ENCODE measurements around the gene SLF2. TPM values are rescaled to one million over a fixed set of nuclear protein-coding genes. Genes with fewer than 3 reads are reported as not detected.
A peak's percentile ranks its signal among the peaks of the same experiment; 100 is the strongest.

Gene SLF2
- total RNA-seq, 2 donors from 2014 or later: 31.5 to 38.9 TPM

- peaks cover 64% of the 10 kb centered on the region for H3K36me3 Mint-ChIP-seq (ENCODE audit: low read depth)
- Histone ChIP-seq H3K36me3 (ENCODE audit: control insufficient read depth, insufficient read depth, low read length) (peaks cover 79% of the 10 kb centered on the region), H3K27me3 (ENCODE audit: control insufficient read depth, insufficient read depth, low read length, poor library complexity, severe bottlenecking) (no peaks in the 10 kb centered on the region), H3K9ac (ENCODE audit: extremely low read depth, low read length, poor library complexity, severe bottlenecking) (no peak overlapping the region), H3K4me1 (ENCODE audit: control insufficient read depth, insufficient read depth, low read length) (no peaks in the 10 kb centered on the region), H3K9me3 (ENCODE audit: control insufficient read depth, low read length) (no peaks in the 10 kb centered on the region), H3K4me3 (ENCODE audit: low read length) (no peak overlapping the region), H3K27ac (ENCODE audit: low read depth, low read length) (no peak overlapping the region)
- no peak overlapping the region for H3K4me3 Mint-ChIP-seq
- no peak for DNase-seq
- H3K27ac Mint-ChIP-seq: no peak overlapping the region
- H3K9me3 Mint-ChIP-seq: no peaks in the 10 kb centered on the region
- no peaks in the 10 kb centered on the region for H3K27me3 Mint-ChIP-seq (ENCODE audit: insufficient read depth)
- WGBS, 2 experiments (ENCODE audit: insufficient coverage in 1 of 2, insufficient read length in 1 of 2): 98 to 100% methylated on average over 1 to 3 of the region's 3 CpGs
- H3K4me1 Mint-ChIP-seq: no peaks in the 10 kb centered on the region
- TF ChIP-seq CTCF (conservative IDR thresholded peaks at IDR 0.05): peak; percentile 78
These were observed 21.4 kb downstream of the SLF2 start for GRCh38 chr10:100934084-100934659.

- no peak for DNase-seq
- Histone ChIP-seq H3K36me3 (ENCODE audit: control insufficient read depth, insufficient read depth, low read length) (peaks cover 72% of the 10 kb centered on the region), H3K27ac (ENCODE audit: low read depth, low read length) (no peak overlapping the region), H3K4me3 (ENCODE audit: low read length) (no peak overlapping the region), H3K27me3 (ENCODE audit: control insufficient read depth, insufficient read depth, low read length, poor library complexity, severe bottlenecking) (no peaks in the 10 kb centered on the region), H3K9me3 (ENCODE audit: control insufficient read depth, low read length) (no peaks in the 10 kb centered on the region), H3K9ac (ENCODE audit: extremely low read depth, low read length, poor library complexity, severe bottlenecking) (no peak overlapping the region), H3K4me1 (ENCODE audit: control insufficient read depth, insufficient read depth, low read length) (no peaks in the 10 kb centered on the region)
- Mint-ChIP-seq H3K4me1 (no peaks in the 10 kb centered on the region), H3K9me3 (no peaks in the 10 kb centered on the region), H3K27me3 (ENCODE audit: insufficient read depth) (no peaks in the 10 kb centered on the region), H3K4me3 (no peak overlapping the region), H3K27ac (no peak overlapping the region), H3K36me3 (ENCODE audit: low read depth) (peaks cover 59% of the 10 kb centered on the region)
- TF ChIP-seq CTCF (conservative IDR thresholded peaks at IDR 0.05): no peak
These were observed 27.1 kb downstream of the SLF2 start for GRCh38 chr10:100939763-100940344.

GRCh38 chr10:100942229-100942628, 29.5 kb downstream of the SLF2 start:
- no peak overlapping the region for H3K9ac ChIP-seq (ENCODE audit: extremely low read depth, low read length, poor library complexity, severe bottlenecking)
- no peaks in the 10 kb centered on the region for H3K9me3 Mint-ChIP-seq
- DNase-seq: no peak
- H3K4me3 Mint-ChIP-seq: no peak overlapping the region
- H3K4me3 ChIP-seq (ENCODE audit: low read length): no peak overlapping the region
- H3K4me1 Mint-ChIP-seq: no peaks in the 10 kb centered on the region
- H3K9me3 ChIP-seq (ENCODE audit: control insufficient read depth, low read length): no peaks in the 10 kb centered on the region
- no peak for TF ChIP-seq CTCF (conservative IDR thresholded peaks at IDR 0.05)
- no peak overlapping the region for H3K27ac Mint-ChIP-seq
- H3K36me3 Mint-ChIP-seq (ENCODE audit: low read depth): peaks cover 62% of the 10 kb centered on the region
- no peaks in the 10 kb centered on the region for H3K27me3 Mint-ChIP-seq (ENCODE audit: insufficient read depth)
- WGBS, 2 experiments (ENCODE audit: insufficient coverage in 1 of 2, insufficient read length in 1 of 2): 92% methylated on average over 3 of the region's 3 CpGs; no CpG with 5 or more reads in 1 of the 2 experiments
- peaks cover 84% of the 10 kb centered on the region for H3K36me3 ChIP-seq (ENCODE audit: control insufficient read depth, insufficient read depth, low read length)
- no peaks in the 10 kb centered on the region for H3K27me3 ChIP-seq (ENCODE audit: control insufficient read depth, insufficient read depth, low read length, poor library complexity, severe bottlenecking)
- no peak overlapping the region for H3K27ac ChIP-seq (ENCODE audit: low read depth, low read length)
- no peaks in the 10 kb centered on the region for H3K4me1 ChIP-seq (ENCODE audit: control insufficient read depth, insufficient read depth, low read length)
